ENCODE measurements around the gene ACP7. TPM values are rescaled to one million over a fixed set of nuclear protein-coding genes. Genes with fewer than 3 reads are reported as not detected.

The ACP7 gene
- total and polyA plus RNA-seq, 2 of the 8 experiments (the other 6 are each of a cell fraction or from before 2014, with no cell fraction given): 0.27 to 0.50 TPM

- no peak overlapping the region for H3K27ac ChIP-seq (ENCODE audit: low read depth, low read length)
- peaks cover 16 to 36% of the 10 kb centered on the region in 2 experiments for H4K20me1 ChIP-seq (replicated peaks in 1 of 2; ENCODE audit: control insufficient read depth in 1 of 2, insufficient read depth in 2 of 2, low read length in 2 of 2)
- no peak overlapping the region for H3K4me2 ChIP-seq (ENCODE audit: insufficient read depth in 1 of 2, low read depth in 2 of 2, low read length in 2 of 2)
- H3K9ac ChIP-seq (replicated peaks in 1 of 4; ENCODE audit: extremely low read depth in 1 of 4, low read depth in 3 of 4, low read length in 3 of 4): no peak overlapping the region
- peaks cover 0 to 1% (median 0%) of the 10 kb centered on the region in 4 experiments; a peak in 1 of 7 replicates for H3K27me3 ChIP-seq (replicated peaks in 1 of 4; ENCODE audit: control insufficient read depth in 3 of 4, extremely low read depth in 1 of 4, insufficient read depth in 3 of 4, low read length in 3 of 4)
- no peak overlapping the region for H4K91ac ChIP-seq (replicated peaks; ENCODE audit: insufficient read length, low read length)
- no peak overlapping the region for H4K5ac ChIP-seq (ENCODE audit: insufficient read length, low read depth, low read length)
- H2BK5ac ChIP-seq (ENCODE audit: low read depth, low read length): peak overlapping the region; percentile 73; the same call in 1 of the 2 replicates
- POLR2A ChIA-PET (ENCODE audit: partially characterized antibody): interaction anchor here (1.9 kb wide), 1 partner anchor 34 kb away, joined by 4 read pairs; the partner anchor contains the start of gene PAK4
- no peaks in the 10 kb centered on the region for H3K9me3 ChIP-seq (ENCODE audit: insufficient read depth in 2 of 2, low read depth in 1 of 2, low read length in 1 of 2)
- H3K4ac ChIP-seq (replicated peaks; ENCODE audit: insufficient read length, low read depth, low read length): no peak overlapping the region
- H2AFZ ChIP-seq (ENCODE audit: low read length): no peak overlapping the region
- no peak for DNase-seq (ENCODE audit: low read depth in 1 of 2, low spot score in 2 of 2)
- H3K4me1 ChIP-seq (replicated peaks in 1 of 4; ENCODE audit: control insufficient read depth in 3 of 4, insufficient read depth in 4 of 4, low read length in 3 of 4): peaks cover 0 to 21% (median 10%) of the 10 kb centered on the region in 4 experiments; a peak in 6 of 7 replicates
- WGBS, 2 experiments (ENCODE audit: extremely low coverage in 1 of 2, insufficient coverage in 1 of 2, insufficient read length in 1 of 2, insufficient replicate concordance in 2 of 2, low coverage in 1 of 2, low lambda C conversion rate in 2 of 2, missing lambda C conversion rate in 1 of 2): 94% methylated on average over 8 of the region's 8 CpGs; no CpG with 5 or more reads in 1 of the 2 experiments
- no peak for FAIRE-seq
- H4K8ac ChIP-seq (ENCODE audit: extremely low read depth, insufficient read depth, low read length): no peak overlapping the region
- no peaks in the 10 kb centered on the region; a peak in 2 of 8 replicates for H3K36me3 ChIP-seq (ENCODE audit: control insufficient read depth in 2 of 4, insufficient read depth in 4 of 4, low read length in 3 of 4)
- no peak overlapping the region for H3K18ac ChIP-seq (ENCODE audit: extremely low read depth, low read length)
- H3K4me3 ChIP-seq (ENCODE audit: extremely low read depth in 1 of 4, insufficient read depth in 2 of 4, low read depth in 3 of 4, low read length in 4 of 4): no peak overlapping the region
- H3K56ac ChIP-seq (replicated peaks; ENCODE audit: insufficient read length, low read depth, low read length): no peak overlapping the region
- no peak overlapping the region for H3K23ac ChIP-seq (ENCODE audit: insufficient read length)
- no peak overlapping the region for H2BK120ac ChIP-seq (replicated peaks; ENCODE audit: low read depth, low read length)
- peaks cover 0 to 43% of the 10 kb centered on the region in 2 experiments; a peak in 1 of 4 replicates for H3K79me2 ChIP-seq (ENCODE audit: control insufficient read depth in 1 of 2, insufficient read depth in 2 of 2, low read length in 2 of 2)
- H3K14ac ChIP-seq (ENCODE audit: insufficient read length): no peak overlapping the region
- TF ChIP-seq CHD1 (IDR thresholded peaks at IDR 0.05; ENCODE audit: low read depth, low read length): no peak
- TF ChIP-seq SP1 (IDR thresholded peaks at IDR 0.05; ENCODE audit: low read depth, low read length): no peak
- no peak for TF ChIP-seq EZH2 (IDR thresholded peaks at IDR 0.05; ENCODE audit: low read depth, low read length, severe bottlenecking)
- no peak for TF ChIP-seq CBX5 (IDR thresholded peaks at IDR 0.05; ENCODE audit: low read depth, low read length)
- no peak for TF ChIP-seq POLR2AphosphoS5 (IDR thresholded peaks at IDR 0.05; ENCODE audit: low read depth, low read length)
- TF ChIP-seq RBBP5 (IDR thresholded peaks at IDR 0.05; ENCODE audit: borderline replicate concordance, low read depth, low read length): no peak
- no peak for TF ChIP-seq BRCA1 (IDR thresholded peaks at IDR 0.05; ENCODE audit: low read depth, low read length)
- no peak for TF ChIP-seq EGR1 (IDR thresholded peaks at IDR 0.05; ENCODE audit: borderline replicate concordance, low read depth, low read length)
- TF ChIP-seq TCF12 (IDR thresholded peaks at IDR 0.05; ENCODE audit: low read depth, low read length): no peak
- no peak for TF ChIP-seq SIX5 (IDR thresholded peaks at IDR 0.05; ENCODE audit: low read depth, low read length)
- no peak for TF ChIP-seq TBP (IDR thresholded peaks at IDR 0.05; ENCODE audit: low read depth, low read length)
- no peak for TF ChIP-seq TAF7 (optimal IDR thresholded peaks at IDR 0.05; ENCODE audit: borderline replicate concordance, low read depth, low read length)
- no peak for TF ChIP-seq MAFK (IDR thresholded peaks at IDR 0.05; ENCODE audit: low read depth, low read length)
- TF ChIP-seq KDM1A (IDR thresholded peaks at IDR 0.05; ENCODE audit: borderline replicate concordance, low read length): no peak
- no peak overlapping the region for H2BK20ac ChIP-seq (ENCODE audit: low read length)
- H3K79me1 ChIP-seq (ENCODE audit: low read depth, low read length): peaks cover 31% of the 10 kb centered on the region
- H3K23me2 ChIP-seq (ENCODE audit: low read depth, low read length): peaks cover 3% of the 10 kb centered on the region; the same call in 1 of the 2 replicates
- CTCF ChIA-PET (ENCODE audit: partially characterized antibody): no interaction called here
- H2BK15ac ChIP-seq (ENCODE audit: low read length): no peak overlapping the region
- H2BK12ac ChIP-seq (ENCODE audit: low read depth, low read length): no peak overlapping the region
- no peak overlapping the region for H2AK5ac ChIP-seq (ENCODE audit: low read depth, low read length)
Observed at GRCh38 chr19:39160523-39160861, 76.3 kb downstream of the ACP7 start.
